GM19328 (cell line): ENCODE results near the gene RNPS1.
A peak's percentile ranks its signal among the peaks of the same experiment; 100 is the strongest.

Source experiments
- ATAC-seq: cut with Tn5 transposase; IDR thresholded peaks from one replicate; pipeline ENCODE4 v1.9.1; 2021; ENCODE audit warnings: mild to moderate bottlenecking, moderate library complexity; ENCODE audit not compliant: unreplicated experiment

Gene RNPS1

GRCh38 chr16:2236337-2237101 is 31.4 kb downstream of the RNPS1 start, which contains the start of gene DNASE1L2:
TSS of gene DNASE1L2 (plus strand) at chr16:2236444. CDS start at chr16:2236817, 373 bp downstream.
- ATAC-seq, result no peak

GRCh38 chr16:2235695-2236336 is 32.1 kb downstream of the RNPS1 start:
- no peak for ATAC-seq

DNA sequence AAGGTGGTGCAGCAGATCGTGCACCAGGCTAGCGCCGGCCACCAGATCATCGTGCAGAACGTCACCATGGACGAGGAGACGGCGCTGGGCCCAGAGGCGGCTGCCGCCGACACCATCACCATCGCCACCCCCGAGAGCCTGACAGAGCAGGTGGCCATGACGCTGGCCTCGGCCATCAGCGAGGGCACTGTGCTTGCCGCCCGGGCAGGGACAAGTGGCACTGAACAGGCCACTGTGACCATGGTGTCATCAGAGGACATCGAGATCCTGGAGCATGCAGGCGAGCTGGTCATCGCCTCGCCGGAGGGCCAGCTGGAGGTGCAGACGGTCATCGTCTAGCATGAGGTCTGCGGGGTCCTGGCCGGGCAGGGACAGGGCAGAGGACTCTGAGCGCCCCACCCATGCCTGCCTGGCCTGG is 32.7 kb downstream of the RNPS1 start:
- no peak for ATAC-seq

GRCh38 chr16:2234813-2235170 is 33.1 kb downstream of the RNPS1 start:
- ATAC-seq, result no peak

DNA sequence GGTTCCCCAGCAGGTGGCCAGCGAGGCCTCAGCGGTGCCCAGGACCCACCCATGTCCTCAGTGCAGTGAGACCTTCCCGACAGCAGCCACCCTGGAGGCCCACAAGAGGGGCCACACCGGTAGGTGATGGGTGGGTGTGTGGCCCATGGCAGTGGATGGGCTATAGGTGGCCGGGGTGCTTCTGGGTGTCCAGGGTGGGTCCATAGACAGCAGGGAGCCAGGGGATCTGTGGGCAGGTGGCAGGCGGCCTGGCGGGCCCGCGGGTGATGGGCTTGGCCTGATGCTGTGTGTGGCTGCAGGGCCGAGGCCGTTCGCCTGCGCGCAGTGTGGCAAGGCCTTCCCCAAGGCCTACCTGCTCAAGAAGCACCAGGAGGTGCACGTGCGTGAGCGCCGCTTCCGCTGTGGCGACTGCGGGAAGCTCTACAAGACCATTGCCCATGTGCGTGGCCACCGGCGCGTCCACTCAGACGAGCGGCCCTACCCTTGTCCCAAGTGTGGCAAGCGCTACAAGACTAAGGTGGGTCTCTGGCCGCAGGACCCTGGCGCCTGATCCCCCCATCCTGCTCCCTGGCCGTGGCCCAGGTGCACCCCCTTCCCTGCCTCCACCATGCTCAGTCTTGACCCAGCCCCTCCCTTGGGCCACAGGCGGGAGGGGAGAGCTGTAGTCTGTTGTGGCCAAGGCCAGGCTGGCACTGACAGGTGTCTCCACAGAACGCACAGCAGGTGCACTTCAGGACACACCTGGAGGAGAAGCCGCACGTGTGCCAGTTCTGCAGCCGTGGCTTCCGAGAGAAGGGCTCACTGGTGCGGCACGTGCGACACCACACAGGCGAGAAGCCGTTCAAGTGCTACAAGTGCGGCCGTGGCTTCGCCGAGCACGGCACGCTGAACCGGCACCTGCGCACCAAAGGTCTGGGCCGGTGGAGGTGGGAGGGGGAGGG is 33.8 kb downstream of the RNPS1 start:
- ATAC-seq, result no peak

- no peak for ATAC-seq
Observed at GRCh38 chr16:2233046-2233775, 34.7 kb downstream of the RNPS1 start.

DNA sequence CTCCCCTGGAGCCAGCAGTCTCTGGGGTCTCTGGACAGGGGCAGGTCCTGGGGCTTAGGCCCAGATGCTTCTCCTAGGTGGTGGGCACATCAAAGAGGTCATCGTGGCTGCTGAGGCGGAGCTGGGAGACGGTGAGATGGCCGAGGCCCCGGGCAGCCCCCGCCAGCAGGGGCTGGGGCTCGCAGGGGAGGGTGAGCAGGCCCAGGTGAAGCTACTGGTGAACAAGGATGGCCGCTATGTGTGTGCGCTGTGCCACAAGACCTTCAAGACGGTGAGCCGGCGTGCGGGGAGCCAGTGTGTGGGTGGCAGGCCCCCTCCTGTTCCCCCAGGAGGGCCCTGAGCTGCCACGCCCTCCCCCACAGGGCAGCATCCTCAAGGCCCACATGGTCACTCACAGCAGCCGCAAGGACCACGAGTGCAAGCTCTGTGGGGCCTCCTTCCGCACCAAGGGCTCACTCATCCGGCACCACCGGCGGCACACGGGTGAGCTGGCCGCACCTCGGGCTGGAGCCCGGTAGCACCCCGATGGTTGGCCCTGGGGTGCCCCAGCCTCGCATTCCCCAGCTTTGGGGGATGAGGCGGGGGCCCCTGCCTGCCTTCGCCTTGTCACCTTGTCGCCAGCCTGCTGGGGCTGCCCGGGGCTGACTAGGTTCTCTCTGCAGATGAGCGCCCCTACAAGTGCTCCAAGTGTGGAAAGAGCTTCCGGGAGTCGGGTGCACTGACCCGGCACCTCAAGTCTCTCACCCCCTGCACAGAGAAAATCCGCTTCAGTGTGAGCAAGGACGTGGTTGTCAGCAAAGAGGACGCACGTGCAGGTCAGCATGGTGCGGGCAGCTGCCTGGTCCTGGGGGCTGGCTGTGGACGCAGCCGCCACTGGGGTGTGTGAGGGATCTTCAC is 35.6 kb downstream of the RNPS1 start:
- no peak for ATAC-seq

- no peak for ATAC-seq
Observed at GRCh38 chr16:2231016-2231931, 36.7 kb downstream of the RNPS1 start.

DNA sequence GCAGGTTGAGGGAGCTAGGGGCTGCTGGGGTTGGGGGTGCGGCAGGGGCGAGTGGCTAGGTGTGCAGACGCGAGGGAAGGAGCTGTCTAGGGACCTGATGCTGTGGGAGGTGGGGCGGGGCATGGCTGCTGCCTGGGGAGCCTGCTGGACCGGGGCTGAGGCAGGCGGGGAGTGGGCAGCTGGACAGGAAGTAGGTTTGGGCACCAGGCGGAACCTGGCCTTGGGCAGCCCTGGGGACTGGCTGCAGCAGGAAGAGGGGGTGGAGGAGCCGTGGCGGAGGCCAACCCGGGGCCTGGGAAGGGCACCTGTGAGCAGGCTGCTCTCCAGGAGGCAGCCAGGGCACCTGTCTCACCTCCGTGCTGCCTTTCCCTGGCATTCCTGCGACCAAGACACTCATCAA is 37.5 kb downstream of the RNPS1 start:
- no peak for ATAC-seq

GRCh38 chr16:2229632-2230250 is 38.2 kb downstream of the RNPS1 start:
- no peak for ATAC-seq

- no peak for ATAC-seq
Observed at GRCh38 chr16:2229091-2229490, 38.8 kb downstream of the RNPS1 start.

- no peak for ATAC-seq
Observed at GRCh38 chr16:2228161-2228824, 39.6 kb downstream of the RNPS1 start.

- no peak for ATAC-seq
Observed at GRCh38 chr16:2226918-2227317, 41.0 kb downstream of the RNPS1 start.

- no peak for ATAC-seq
Observed at GRCh38 chr16:2226245-2226793, 41.6 kb downstream of the RNPS1 start.

DNA sequence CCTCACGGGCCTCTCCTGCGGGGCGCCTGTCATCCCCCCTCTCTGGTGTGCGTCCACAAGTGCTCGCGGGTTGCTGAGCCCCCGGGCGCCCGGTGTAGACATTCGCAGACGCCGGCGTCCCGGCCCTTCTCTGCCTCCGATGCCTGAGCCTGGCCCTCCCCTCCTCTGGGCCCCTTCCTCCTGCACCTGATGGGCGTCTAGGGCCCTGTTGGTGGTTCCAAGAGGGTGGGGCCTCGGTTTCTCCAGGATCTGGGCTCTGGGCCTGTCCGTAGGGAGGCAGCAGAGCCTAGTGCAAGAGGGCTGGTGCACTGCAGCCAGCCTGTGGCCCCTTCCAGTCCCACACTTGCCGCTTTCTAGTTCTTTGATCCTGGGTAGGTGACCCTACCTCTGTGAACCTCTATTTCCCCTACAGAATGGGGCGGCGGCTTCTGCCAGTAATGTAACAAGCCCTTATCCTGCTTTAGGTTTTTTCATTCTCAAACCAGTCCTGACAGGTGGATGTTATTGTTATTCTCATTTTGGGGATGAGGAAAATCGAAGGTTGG is 43.9 kb downstream of the RNPS1 start:
- peak; percentile 3 for ATAC-seq

GRCh38 chr16:2223221-2223941 is 44.5 kb downstream of the RNPS1 start, which contains the start of gene E4F1:
TSS of gene E4F1 (plus strand) at chr16:2223591. CDS start at chr16:2223614, 23 bp downstream.
- peak; percentile 92 for ATAC-seq
